Measurements from ENCODE around the gene PIP4P1.

DNA sequence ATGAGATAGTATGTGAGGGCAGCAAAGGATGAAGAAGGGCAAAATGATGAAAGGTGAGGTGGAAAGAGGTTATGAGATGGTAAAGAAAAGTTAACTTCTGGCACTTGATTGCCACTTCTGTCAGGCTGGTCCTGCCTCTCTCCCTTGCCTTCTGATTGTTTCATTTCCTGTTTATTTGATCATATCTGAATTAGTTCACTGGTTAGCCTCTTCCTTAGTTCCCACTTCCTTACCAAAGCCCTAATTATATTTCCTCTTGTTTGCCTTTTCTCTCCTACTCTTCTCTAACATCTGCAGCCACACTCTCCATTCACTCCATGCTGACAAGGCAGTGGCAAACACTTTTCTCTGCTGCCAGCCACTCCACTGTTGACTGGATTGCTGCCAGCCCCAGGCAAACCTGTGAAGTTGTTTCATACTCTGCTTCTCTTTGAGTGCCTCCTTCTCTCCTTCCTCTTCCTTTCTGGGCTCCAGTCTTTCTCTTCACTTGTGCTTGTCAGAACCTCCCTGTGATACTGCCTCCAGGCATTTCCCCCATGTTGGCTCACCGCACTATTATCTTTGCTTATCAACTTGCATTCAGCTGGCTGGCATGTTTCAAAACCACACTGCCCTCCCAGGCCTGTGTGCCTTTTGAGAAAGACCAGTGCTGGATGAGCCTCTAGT is 16.1 kb upstream of the PIP4P1 start:
- TF ChIP-seq ZBTB11 (tag by site-specific recombination; conservative IDR thresholded peaks at IDR 0.05; ENCODE audit: low read depth): no peak
- TF ChIP-seq ZNF488 (tag by site-specific recombination; IDR thresholded peaks at IDR 0.05): no peak
- no peak for TF ChIP-seq SALL2 (tag by site-specific recombination; IDR thresholded peaks at IDR 0.05; ENCODE audit: borderline replicate concordance)
